T-helper 1 cell (primary cell): ENCODE data around the gene ATG16L2.

Experiments
- DNase-seq, 5 donors: peaks; one replicate each; pipeline ENCODE4 v3.0.0-alpha.2; 2012 to 2020
- total RNA-seq, 4 donors: gene quantifications; one replicate each; lab custom pipeline; 2026; lab: John Stamatoyannopoulos, UW

Gene ATG16L2
- 67.9 to 101 (median 97.1) reads per million in 4 donors for total RNA-seq

DNA sequence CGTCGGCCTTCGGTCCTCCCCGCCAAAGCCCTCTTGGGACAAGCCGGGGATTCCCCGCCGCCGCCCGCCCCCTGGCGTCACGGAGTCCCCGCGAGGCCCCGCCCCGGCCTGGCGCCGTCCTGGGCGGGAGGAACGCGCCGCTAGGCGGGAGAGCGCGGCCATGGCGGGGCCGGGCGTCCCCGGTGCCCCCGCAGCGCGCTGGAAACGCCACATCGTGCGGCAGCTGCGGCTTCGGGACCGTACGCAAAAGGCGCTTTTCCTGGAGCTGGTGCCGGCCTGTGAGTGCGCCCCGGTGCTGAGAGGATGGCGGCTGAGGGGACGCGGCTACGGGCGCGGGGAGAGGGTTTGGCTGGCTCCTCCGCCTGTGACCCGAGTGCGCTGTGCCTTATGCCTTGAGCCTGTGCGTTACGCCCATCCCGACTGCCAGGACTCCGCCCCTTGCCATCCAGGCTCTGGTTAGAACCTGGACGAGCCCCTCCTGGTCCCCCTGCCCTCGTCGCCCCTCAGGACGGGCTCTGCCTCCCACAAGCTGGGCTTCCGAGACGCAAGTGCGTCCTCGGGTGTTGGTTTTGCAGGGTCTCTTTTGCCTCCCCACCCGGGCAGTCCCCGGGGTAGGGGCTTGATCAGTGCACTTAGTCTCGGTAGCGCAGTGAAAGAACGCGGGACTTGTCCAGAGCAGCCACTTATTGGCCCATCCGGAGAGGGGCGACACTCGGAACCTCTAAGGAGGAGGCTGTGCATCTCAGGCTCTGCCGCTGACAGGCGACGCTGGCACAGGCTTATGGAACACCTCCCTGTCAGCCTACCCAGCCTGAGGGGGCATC lies at the start of gene ATG16L2:
Gene ATG16L2, plus strand, starts transcription at position 126 of the 824 bp plus-strand sequence. Its CDS starts 35 bp downstream, at position 161.
- peak; percentile 78 to 89 (median 83) for DNase-seq

GRCh38 chr11:72764503-72764902 lies 49.7 kb upstream of the ATG16L2 start:
- DNase-seq = no peak

- DNase-seq = no peak
These were observed 47.9 kb upstream of the ATG16L2 start for GRCh38 chr11:72766152-72766902.

DNA sequence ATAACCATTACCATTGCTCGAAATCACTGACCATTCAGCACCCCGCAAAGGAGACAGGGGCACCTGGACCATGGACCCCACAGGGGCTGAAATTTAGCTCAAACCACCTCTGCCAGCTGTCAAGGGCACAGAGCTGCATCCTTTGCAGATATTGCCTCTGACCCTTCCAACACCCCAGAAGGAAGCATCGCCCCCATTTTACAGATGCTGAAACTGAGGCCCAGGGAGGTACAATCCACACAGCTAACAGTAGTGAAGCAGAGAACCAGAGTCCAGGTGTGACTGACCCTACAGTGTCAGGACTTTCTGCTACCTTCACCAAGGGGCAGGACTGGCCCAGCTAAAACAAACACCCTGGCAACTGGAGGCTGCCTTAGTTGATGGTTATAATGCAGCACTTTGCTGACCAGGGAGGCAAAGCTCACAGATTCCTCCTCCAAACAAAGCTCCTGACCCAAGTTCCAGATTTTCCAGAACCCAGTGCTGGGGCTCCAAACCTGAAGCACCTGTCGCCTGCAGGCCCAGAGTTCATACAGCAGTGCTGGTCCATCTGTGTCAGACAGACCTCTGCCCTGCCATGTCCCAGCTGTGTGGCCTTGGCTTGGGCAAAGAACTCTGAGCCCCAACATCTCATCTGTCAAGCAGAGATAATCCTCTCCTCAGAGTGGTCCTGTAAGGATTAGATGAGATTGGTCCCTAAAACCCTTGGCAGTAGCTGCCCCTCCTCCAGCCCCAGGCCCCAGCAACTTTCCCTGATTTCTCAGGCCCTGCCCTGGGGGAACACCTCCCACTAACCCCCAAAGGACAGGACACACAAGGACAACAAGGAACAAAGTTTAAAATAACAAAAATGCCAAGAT lies 46.8 kb upstream of the ATG16L2 start:
- DNase-seq = no peak

GRCh38 chr11:72768581-72768980 lies 45.6 kb upstream of the ATG16L2 start:
- no peak for DNase-seq

DNA sequence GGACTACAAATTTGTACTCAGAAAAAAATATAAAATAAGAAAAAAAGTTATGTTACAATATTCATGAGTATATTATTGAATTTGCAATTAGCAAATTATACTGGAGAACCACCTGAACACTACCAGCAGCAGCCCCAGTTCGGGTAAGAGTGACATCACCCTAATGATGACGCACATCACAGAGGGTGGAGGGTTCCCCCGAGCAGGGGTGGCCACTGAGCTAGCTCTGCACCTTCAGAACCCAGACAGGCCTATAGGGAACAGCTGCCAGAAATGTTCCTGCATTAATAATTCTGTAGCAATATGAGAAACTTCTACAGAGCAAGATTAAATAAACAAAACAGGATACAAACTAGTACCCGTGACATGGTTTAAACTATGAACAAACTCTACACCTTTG lies 44.5 kb upstream of the ATG16L2 start:
- no peak for DNase-seq

DNA sequence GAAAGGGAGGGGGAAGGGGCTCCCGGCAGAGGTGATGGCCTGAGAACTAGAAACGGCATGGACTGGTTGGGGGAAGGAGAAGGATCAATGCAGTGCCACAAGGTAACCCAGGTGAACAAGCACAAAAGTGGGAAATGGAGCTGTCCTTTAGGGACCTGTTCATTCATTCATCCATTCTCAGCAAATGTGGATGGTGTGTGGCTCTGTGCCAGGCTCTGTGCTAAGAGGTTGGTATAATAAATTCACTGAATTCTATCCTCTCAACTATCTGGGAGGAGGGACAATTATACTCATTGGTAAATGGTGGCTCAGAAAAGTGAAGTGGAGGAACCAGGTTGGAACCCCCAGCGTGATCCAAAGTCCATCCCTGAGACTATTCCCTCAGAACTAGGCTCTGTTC lies 43.4 kb upstream of the ATG16L2 start:
- DNase-seq = no peak

DNA sequence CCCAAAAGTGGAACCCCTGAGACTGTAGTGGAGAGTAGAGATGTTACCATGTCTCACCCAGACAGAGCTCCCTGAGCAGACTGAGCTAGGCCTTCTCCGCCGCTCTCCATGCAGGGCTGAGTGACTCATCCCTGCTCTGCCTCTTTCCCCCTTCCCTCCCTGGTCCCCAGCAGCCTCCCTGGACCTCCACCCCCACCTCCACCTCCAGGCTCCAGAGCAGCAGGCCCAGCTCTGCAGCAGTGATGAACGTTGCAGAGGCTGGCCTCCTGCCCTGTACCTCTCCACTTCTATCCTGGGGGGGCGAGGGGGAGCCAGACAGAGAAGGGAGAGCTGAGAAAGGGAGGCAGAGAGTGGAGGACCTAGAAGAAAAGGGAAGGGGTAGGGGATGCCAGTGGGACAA lies 42.7 kb upstream of the ATG16L2 start:
- no peak for DNase-seq

GRCh38 chr11:72772059-72772458 lies 42.2 kb upstream of the ATG16L2 start:
- no peak for DNase-seq

- no peak for DNase-seq
These were observed 40.9 kb upstream of the ATG16L2 start for GRCh38 chr11:72773291-72773690.

DNA sequence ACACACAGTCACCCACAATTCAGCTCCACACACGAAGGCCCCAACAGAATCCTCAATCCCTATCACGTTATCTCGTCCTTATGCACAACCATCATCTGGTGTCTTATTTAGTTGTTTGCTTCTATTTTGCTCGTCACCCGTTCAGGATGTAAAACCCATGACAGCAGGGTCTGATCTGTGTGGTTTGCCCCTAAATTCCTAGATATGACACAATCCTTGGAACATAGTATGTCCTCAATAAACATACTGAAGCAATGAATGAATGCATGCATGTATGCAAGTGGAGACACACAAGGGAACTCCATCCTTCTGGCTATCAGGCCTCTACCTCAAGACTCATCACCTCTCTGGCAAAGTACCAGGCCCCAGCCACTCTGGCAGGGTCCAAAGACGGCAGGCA lies 40.5 kb upstream of the ATG16L2 start:
- DNase-seq = no peak

- DNase-seq = no peak
These were observed 39.7 kb upstream of the ATG16L2 start for GRCh38 chr11:72774499-72774898.

- no peak for DNase-seq
These were observed 38.7 kb upstream of the ATG16L2 start for GRCh38 chr11:72775288-72776110.

DNA sequence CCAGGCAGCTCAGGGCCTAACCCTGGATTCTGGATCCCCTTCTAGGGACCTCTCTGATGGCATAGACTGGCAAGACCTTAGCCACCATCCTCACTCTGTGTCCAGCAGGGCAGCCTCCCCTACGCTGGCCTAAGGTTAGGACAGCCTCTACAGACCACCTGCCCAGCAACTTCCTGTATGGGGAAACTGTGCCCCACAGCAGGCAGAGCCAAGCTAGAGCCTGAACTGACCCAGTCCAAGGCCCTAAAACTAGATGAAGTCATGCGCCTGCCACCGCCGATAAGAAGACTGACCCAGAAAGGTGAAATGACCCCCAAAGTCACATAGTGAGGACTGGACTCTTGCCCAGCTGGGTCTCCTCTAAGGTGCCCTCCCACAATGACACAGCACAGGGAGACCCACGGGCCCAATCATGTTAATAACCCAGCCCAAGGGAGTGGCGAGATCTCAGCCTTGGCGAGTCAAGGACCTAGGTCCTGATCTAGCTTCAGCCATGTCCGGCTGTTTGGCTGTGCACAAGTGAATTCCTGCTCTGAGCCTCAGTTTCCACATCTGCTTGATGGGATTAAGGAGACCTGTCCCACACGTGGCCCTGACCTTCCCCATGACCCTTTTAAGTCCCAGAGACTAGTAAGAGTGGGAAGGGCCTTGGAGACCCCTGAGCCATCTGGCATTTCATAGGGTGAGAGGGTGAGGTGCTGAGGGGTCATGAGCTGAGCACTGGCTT lies 37.9 kb upstream of the ATG16L2 start:
- no peak for DNase-seq

GRCh38 chr11:72776844-72777754 lies 37.1 kb upstream of the ATG16L2 start:
- DNase-seq = no peak

GRCh38 chr11:72777755-72778278 lies 36.4 kb upstream of the ATG16L2 start:
- DNase-seq = no peak

DNA sequence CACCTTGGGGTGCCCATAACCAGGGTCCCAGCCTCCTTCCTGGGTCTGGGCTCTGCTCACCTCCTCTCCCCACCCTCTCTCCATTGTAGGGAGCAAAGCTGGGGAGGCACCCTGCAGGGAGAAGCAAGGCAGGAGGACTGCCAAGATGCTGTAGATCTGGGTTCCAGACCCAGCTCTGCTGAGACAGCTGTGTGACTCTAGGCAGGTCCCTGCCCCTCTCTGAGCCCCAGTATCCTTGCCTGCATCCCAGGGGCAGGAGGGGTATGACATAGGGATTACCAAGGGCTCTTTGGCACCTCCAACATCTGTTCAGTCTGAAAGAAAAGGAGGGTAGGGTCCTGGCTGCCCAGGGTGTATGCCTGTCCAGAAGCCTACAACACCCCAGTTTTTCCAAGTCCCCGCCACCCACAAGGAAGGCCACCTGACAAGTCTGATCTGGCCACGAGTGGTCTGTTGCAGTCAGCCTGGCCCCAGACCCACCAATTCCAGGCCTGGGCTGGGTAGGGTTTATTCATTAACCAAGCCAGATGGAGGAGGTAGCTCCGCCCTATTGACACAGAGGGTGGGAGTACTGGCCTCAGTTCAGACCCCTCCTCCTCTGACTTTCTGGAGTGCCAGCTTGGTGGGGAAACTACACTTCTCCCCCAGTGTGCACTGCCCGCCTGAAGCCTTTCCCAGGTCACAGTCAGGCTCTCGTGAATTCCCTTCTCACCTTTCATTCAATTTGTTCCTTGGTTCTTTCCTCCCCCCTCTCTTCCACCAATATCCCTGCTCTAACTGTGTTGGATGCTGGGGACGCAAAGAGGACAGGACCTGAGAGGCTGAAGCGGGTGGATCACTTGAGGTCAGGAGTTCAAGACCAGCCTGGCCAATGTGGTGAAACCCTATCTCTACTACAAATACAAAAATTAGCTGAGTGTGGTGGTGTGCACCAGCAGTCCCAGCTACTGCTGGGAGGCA lies 35.4 kb upstream of the ATG16L2 start:
- DNase-seq = no peak

DNA sequence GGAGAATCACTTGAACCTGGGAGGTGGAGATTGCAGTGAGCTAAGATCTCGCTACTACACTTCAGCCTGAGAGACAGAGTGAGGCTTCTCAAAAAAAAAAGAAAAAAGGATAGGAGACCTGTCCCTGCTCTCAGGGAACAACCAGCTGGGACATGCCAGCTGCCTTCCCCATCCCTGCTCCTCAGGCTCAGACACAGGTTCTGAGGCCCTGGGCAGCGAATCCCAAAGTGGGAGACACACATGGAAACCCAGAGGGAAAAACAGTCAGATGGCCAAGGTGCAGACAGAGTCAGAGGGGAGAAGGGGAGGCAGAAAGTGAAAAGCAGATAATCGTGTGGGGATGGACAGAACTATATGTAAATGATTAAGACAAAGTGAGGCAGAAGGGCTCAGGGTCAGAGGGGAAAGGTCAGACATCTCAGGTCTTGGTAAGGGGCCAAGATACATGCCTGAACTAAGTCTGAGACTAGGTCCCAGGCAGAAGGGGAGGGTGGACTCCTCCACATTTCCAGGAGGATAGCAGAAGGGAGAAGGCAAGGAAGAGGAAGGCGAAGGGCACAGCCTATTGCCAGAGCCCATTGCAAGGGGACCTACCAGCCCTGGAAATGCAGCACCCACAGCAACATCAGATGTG lies 34.6 kb upstream of the ATG16L2 start:
- DNase-seq = no peak
